ENCODE results near the gene PSTPIP2. TPM values are rescaled to one million over a fixed set of nuclear protein-coding genes. Genes with fewer than 3 reads are reported as not detected.

Gene PSTPIP2
- total RNA-seq, 4 donors from 2014 or later = 1.9 to 4.3 (median 2.9) TPM

GRCh38 chr18:46010050-46010449 is 62.0 kb downstream of the PSTPIP2 start:
- no peaks in the 10 kb centered on the region for H3K36me3 ChIP-seq
- WGBS, 2 donors = 94 to 97% methylated on average over 4 of the region's 4 CpGs
- TF ChIP-seq CTCF (IDR thresholded peaks at IDR 0.05) = no peak
- TF ChIP-seq POLR2A (IDR thresholded peaks at IDR 0.05) = no peak
- no peaks in the 10 kb centered on the region for H3K27me3 ChIP-seq
- no peak overlapping the region for H3K27ac ChIP-seq
- intact Hi-C loops (cut with DNase I) = no loop called here
- no peak for DNase-seq
- H3K4me1 ChIP-seq = no peaks in the 10 kb centered on the region
- no peaks in the 10 kb centered on the region for H3K9me3 ChIP-seq
- no peak overlapping the region for H3K4me3 ChIP-seq (replicated peaks in 1 of 3)

DNA sequence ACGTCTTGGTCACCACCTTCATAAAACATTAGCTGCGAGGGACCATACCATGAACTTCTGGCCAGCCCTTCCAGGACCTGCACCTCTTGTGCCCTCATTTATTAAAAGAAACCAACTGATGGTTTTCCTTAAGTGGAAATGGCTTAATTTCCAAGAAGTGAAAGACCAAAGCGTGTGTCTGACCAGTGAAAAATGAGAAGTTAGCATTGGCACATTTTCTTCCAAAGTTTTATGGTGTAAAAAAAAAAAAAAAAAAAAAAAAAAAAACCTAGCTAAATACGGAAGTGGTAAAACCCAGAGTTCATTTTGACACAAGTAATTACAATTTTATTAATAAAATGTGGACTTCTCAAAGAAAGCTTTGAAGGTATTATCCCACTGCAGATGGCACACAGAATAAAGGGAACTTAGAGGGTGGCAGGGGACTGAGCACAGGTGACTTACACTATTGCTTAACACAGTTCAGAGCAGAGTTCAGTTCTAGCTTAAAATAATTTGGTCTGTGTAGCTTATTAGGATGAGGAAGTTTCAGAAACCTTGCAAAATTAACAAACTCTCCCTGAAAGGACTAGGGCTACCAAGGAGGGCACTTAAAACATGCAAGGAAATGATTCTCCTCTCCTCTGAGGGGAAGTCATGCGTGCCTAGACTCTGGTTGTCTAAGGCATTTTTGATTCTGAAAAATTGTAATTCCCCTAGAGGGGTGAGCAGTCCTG is 62.8 kb downstream of the PSTPIP2 start:
- Histone ChIP-seq H3K27ac (no peak overlapping the region), H3K4me3 (replicated peaks in 1 of 3) (no peak overlapping the region)
- WGBS, 2 donors = 84 to 92% methylated on average over 5 of the region's 5 CpGs

DNA sequence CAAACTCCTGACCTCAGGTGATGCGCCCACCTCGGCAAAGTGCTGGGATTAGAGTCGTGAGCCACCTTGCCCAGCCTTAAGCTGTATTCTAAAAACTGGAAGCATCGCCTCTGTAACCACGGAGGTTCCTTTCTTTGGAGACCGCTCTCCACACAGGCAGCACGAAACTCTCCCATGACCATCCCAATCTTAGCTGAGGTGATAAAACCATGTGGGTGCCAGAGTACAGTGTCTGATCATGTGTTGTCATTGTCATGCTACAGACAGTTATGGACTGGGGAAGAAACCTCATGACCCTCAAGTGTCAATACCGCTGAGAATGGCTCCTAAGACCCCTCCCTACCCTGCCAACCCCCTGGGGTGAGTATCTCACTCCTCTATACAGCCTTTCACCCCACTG is 63.5 kb downstream of the PSTPIP2 start:
- H3K4me3 ChIP-seq (replicated peaks in 1 of 3) = no peak overlapping the region
- no peak overlapping the region for H3K27ac ChIP-seq
- H3K9me3 ChIP-seq = no peaks in the 10 kb centered on the region
- no peak for DNase-seq
- no peaks in the 10 kb centered on the region for H3K36me3 ChIP-seq
- H3K4me1 ChIP-seq = no peaks in the 10 kb centered on the region
- WGBS, 2 donors = 99% methylated on average over 8 of the region's 8 CpGs
- intact Hi-C loops (cut with DNase I) = no loop called here
- no peak for TF ChIP-seq POLR2A (IDR thresholded peaks at IDR 0.05)
- TF ChIP-seq CTCF (IDR thresholded peaks at IDR 0.05) = no peak
- no peaks in the 10 kb centered on the region for H3K27me3 ChIP-seq

More for the DNA sequence above, 62.8 kb downstream of the PSTPIP2 start:
- TF ChIP-seq POLR2A (IDR thresholded peaks at IDR 0.05) (no peak), CTCF (IDR thresholded peaks at IDR 0.05) (no peak)
- no peaks in the 10 kb centered on the region for H3K9me3 ChIP-seq
- no peaks in the 10 kb centered on the region for H3K4me1 ChIP-seq
- H3K36me3 ChIP-seq = no peaks in the 10 kb centered on the region
- DNase-seq = no peak
- H3K27me3 ChIP-seq = no peaks in the 10 kb centered on the region
- intact Hi-C loops (cut with DNase I) = no loop called here

DNA sequence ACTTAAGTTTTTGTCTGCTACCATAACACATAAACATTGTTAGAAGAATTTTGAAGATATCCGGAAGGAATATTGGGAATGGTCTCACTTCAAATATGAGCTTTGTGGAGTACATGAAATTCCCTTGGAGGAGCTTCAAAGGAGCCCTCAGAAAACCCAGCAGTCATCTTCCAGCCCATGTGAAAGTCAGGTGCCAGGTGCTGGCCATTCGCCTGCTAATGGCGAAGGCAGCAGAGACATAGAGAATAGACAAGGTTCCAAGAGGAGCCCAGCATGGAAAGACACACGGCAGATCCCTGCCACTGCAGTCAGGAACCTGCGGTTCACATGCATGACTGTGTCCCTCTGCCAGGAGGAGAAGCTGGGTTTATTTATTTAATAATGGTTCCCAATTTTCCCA is 64.9 kb downstream of the PSTPIP2 start:
- Histone ChIP-seq H3K4me1 (no peaks in the 10 kb centered on the region), H3K27ac (no peak overlapping the region), H3K27me3 (no peaks in the 10 kb centered on the region), H3K36me3 (no peaks in the 10 kb centered on the region), H3K9me3 (no peaks in the 10 kb centered on the region), H3K4me3 (replicated peaks in 1 of 3) (no peak overlapping the region)
- intact Hi-C loops (cut with DNase I) = no loop called here
- TF ChIP-seq CTCF (IDR thresholded peaks at IDR 0.05) = no peak
- TF ChIP-seq POLR2A (IDR thresholded peaks at IDR 0.05) = no peak
- WGBS, 2 donors = 89 to 91% methylated on average over 5 of the region's 5 CpGs
- DNase-seq = no peak

- Histone ChIP-seq H3K36me3 (no peaks in the 10 kb centered on the region), H3K4me3 (replicated peaks in 1 of 3) (no peak overlapping the region), H3K9me3 (no peaks in the 10 kb centered on the region), H3K4me1 (no peaks in the 10 kb centered on the region), H3K27ac (no peak overlapping the region), H3K27me3 (no peaks in the 10 kb centered on the region)
- WGBS, 2 donors = 100% methylated on average over 1 of the region's 1 CpG
- TF ChIP-seq POLR2A (IDR thresholded peaks at IDR 0.05) = no peak
- no peak for TF ChIP-seq CTCF (IDR thresholded peaks at IDR 0.05)
- no peak for DNase-seq
- intact Hi-C loops (cut with DNase I) = no loop called here
Measured at GRCh38 chr18:46002934-46003333, 69.1 kb downstream of the PSTPIP2 start.
